Cerebellar cortex (tissue), 1 donor: ENCODE results near the gene RALGPS1.

Experiments used
- DNase-seq: peaks from one replicate; pipeline ENCODE4 v3.0.0-alpha.2; 2015; ENCODE audit warnings: low spot score

RALGPS1 gene

DNA sequence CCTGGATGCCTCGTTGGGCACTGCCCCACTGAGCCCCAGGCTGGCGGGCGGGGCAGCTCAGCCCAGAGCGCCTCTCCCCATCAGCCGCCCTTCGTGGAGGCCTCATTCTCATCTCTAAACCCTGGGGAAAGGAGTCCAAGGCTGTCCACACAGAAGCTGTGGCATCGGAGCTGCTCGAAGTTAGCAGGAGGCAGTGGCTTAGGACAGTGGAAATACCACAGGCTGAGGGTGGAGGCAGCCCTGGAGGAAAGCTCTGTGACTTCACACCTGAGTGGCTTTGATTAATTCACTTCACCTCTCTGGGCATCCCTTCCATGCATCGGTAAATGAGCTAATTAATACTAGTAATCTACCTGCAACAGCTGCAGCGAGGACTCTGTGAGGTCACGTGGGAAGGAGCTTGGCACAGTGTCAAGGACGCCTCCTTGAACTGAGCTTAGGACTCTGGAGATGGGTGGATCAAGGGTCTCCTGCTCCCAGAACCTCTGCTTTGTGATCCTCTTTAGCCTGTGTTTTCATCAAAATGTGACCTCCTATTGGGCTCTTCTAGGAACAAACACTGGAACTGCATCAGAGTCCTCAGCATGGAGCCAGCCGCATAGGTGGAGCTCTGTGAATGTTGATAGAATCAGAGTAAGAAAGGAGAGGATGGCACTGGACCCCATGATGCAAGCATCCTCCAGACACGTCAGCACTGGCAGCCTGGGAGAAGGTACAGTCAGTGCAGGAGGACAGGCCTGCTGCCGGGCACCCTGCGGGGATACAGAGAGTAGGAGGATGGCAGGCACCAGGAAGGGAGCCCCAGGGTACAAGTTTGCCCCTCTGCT lies 208.7 kb downstream of the RALGPS1 start:
- DNase-seq: peak; percentile 77

DNA sequence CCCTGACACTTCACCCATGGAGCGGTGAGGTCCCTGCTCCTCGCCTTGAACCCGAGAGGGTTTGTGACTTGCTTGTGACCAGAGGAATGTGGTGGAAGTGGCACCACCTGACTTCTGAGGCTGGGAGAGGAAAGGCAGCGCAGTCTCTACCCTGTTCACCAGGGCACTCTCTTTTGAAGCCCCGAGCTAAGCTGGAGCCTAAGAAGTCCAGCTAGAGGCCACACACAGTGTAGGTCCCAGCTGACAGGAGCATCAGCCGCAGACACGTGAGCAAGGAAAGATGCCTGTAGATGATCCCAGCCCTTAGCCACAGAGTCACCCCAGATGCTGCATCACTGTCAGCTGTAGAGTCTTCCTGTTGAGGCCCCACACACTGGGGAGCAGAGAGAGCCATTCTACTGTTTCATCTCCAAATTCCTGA lies 209.5 kb downstream of the RALGPS1 start:
- no peak for DNase-seq

DNA sequence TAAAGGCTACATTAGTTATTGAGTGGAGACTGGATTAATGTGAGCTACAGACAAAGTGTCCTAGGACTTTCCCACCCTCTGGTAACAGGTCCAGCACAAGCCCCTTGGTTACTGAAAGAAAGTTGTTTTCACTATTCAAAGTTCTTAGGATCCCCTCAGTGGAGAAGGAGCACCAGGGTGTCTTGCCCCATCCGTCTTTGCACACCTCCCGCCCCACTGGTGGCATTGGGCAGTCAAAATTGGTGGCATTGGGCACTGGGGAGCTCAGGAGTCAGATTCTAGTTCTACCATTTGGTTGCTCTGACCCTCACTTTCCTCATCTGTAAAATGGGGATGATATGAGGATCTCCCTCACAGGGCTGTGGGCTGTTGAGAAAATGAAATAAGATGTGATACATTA lies 210.2 kb downstream of the RALGPS1 start:
- no peak for DNase-seq

DNA sequence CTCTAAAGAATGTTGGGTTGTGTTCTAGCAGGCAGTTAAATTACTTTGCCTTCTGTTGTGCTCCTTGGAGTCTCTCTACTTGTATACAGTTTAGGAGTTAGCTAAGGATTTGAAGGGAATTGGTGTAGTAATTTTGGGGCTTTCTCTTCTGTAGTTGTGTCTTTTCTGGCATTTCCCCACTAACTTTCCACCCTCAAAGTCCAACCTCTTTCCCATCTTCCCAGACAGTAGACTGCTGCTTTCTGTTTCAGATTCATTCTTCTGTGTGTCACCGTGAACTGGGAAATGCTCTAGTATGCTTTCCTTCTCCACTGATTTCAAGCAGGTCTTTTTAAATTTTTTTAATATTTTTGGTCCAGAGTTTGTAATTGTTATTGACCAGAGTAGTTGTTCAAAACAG lies 212.4 kb downstream of the RALGPS1 start:
- no peak for DNase-seq

DNA sequence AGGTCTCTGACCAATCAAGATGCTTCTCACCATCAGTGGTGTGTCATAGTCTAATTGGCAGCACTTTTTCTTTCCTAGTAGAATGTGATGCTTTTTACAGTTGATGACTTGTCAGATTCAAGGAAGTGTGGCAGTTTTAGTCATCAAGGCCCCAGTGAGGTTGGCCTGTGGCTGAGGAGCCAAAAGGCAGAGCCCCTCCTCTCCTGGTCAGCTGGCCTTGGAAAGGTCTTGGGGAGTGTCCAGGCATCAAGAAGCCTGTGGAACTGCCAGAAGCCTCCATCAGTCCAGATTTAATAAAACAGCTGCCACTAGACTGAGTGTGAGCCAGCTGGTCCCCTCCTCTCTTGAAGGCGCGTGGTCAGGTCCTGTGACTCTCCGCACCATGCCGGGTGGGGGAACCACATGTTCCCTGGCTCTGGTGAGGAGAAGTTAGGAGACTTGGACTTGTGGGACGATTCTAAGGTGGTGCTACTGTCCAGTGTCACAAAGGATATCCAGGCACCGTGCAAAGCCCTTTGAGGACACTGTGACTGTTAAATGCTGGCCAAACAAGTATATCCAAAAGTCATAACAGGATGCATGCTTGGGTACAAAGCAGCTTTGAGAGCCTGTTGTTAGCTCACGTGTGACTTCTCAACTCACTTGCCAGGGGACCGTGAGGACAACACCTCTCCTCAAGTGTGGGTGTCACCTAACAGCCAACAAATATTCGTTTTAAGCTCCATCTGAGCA lies 213.9 kb downstream of the RALGPS1 start:
- no peak for DNase-seq

DNA sequence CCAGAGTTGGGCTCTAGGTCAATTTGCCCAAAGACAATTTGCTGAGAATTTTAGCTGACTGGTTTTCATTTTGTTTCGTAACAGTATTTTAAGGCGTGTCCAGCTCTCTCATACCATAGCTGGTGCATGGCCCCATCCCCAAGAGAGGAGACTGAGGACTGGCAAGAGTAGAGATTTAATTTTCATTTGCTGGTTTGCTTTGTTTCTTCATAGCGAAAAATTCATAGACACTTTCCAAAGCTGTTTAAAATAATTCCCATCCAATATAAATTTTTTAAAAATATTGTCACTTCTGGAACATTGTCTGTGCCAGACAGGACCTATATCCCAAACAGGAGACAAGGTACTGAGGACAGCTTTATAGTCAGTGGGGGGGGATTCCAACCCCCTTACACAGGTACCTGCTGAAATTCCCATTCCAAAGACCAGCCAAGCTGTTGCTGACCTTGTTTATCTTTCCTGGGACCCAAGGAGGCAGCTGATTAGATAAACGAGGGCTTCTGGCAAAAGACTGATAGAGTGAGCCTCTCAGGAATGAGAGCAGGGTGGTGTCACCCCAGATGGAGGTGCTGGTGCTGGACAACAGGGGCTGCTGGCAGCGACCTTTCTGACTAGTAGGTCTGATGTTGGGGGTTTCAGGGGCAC lies 214.6 kb downstream of the RALGPS1 start:
- DNase-seq: no peak

DNA sequence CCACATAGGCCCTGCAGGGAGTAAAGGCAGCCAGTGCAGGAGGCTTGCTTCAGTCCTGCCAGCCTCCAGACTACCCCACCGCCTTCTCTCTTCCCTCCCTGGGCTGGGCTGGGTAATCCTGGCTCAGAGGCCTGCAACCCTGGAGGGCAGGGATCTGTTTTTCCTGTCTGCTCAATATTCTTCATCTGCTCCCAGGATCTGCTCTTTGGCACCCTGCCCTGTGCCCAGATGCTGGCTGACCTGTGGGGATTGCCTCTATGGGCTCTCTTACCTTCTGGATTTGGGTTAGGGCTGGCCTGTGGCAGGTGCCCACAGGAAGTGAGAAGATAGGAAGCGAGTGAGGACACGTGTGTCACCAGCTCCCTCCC lies 215.1 kb downstream of the RALGPS1 start:
- no peak for DNase-seq

DNA sequence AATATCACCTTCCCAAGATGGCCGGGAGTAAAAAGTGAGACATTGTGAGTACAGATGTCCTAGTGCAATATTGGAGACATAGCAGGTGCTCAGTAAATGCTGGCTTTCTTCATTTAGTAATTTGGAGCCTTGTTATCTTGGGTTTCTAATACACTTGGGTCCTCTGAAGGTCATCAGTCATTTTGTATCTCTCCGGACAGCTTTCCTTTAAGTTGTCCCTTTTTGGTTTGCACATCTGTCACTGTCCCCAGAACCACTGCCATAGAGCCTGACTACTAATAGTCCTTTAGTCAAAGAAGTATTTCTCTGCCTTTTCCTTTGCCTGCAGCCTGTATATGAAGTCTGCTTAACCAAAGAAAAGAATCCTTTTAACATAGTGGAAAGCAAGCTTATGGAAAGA lies 215.7 kb downstream of the RALGPS1 start:
- no peak for DNase-seq

DNA sequence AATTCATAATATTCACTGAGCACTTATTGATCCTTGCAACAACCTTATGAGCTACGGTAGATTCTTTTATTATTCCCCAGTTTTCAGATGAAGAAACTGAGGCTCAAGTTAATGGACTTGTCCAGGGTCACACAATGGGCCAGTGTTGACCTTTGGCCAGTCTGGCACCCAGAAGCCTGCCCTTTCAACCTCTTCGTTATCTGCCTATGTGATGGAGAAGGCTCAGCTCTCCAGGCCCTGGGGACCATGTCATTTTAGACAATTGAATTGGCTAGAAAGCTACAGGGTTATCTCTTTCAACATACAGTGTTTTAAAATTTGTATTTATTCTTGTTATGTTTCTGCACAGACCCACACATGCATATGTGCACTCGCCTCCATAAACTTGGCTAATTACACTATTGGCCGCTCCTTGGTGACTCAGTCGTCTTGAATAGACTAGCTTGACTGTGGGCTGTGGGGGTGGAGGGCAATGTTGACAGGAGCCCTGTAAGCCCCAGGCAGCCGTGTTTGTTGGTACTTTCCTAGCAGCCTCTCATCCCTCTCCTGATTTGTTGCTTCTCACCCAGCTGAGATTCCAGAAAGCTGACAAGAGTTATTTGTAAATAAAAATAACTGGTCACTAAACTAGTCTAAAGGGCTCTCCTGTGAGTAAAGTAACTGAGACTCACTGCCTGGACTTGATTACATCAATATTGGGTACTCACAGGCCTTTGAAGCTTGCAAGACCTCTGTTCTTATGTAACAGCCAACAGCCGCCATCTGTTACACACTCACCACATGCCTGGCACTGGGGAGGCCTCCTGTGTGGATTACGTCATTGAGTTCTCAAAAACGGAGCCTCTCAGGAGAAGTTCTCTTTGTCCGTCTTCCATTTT lies 216.3 kb downstream of the RALGPS1 start:
- peak; percentile 98 for DNase-seq

DNA sequence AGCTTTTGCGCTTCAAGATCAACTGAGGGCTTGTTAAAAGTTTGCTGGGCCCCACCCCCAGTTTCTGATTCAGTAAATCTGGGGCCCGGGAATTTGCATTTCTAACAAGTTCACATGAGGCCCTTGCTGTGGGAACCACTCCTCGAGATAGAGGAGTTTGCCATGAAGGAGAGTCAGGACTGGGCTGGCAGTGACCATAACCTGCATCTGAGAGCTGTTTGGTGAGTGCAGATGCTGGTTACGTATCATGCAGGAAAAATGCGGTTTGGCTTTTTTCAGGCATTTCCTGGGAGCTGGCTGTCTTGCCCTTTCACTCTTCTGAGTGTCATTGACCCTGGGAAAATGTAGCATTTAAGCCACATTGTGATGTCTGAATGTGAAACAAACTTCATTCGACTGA lies 217.3 kb downstream of the RALGPS1 start:
- DNase-seq: no peak

DNA sequence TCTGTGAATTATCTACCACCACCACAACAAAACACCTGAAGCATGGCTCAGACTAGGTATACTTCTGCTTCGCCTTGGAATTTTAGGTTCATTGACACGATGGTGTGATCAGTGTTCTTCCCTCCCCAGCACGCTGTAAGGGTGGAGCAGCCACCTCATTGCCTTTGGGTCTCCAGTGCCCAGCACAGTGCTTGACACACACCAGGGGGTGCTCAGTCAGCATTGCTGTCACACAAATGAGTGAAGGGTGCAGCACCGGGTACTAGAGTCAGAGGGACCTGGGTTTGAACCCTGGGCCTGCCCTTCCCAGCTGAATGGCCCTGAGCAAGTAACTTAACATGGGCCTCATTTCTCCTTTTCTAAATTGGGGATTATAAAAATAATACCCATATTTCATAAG lies 217.8 kb downstream of the RALGPS1 start:
- no peak for DNase-seq

DNA sequence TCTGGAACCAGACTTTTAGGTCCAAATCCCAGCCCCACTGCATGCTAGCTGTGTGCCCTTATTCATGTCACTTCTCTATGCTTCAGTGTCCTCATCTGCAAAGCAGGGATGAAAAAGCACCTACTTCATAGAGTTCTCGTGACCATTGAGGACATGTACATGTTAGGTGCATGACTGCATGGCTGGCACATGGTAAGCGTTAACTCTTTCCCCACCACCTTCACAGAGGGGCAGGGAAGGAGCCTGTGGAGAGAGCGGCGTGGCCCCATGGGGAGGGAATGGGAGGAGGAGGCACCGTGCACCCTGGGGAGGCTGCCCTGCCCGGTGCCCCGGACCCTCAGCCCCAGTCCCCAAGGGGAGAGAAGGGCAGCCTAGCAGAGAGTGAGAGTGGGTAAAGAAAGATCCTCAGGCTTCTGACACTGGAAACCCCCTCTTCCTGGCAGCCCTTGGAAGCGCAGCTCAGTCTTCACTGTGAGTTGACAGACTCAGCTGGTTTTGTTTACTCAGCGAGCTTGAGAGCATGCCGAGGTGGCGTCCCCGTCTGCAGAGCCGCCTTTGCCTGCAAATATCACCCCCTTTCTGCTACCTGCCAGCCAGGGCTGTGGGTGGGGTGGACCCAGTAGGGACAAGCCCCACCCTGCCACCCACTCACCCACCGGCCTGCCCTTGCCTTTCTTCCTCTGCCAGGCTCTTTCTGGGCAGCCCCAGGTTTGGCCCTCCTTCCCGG lies 218.5 kb downstream of the RALGPS1 start:
- DNase-seq: peak; percentile 54

DNA sequence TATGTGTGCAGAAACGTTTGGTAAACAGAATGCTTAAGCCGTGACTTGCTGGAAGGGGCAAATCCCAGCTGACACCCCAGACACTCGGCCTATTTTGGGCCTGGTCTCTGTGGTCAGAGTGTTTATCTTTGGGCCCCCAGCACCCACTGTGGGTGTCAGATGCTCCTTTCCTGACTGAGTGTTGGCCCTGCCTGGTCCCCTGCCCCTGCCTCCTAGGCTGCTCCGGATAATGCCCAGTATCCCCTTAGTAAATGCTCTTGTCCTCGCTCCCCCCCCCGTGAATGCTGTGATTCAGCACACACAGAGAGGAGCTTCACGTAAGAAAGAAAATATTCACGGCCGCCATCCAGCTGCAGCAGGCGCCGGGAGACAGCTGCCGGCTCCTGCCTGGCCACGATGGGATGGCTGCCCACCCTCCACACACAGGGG lies 219.2 kb downstream of the RALGPS1 start:
- peak; percentile 41 for DNase-seq

DNA sequence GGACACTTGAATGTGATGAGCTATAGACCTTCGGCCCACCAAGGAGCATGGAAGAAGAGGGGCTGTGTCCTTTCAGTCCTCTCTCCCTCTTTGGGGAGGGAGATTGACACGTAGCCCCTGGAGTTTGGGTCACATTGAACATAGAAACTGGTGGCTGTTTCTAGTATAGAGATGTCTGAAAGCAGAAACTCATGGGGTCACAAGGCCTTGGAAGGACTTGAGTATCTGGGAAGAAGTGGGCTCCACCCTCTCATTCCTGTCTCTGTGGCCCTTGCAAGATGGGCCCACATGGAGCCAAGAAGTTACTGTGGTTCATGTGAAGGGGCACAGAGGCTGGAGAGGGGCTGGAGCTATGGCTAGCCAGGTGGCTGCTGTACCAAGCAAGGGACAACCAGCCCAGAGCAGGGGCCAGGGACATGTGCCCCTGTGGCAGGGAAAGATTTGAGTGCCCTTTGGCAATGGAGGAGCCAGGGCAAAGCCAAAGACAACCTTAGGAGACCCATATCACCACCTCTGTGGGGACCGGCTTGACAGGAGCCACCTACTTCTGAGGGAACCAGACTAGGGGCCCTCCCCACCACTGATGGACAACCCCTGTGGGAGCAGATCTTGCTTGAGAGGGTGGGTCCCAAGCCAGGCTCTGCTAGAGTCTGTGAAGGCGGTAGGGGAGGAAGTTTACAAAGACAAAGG lies 220.6 kb downstream of the RALGPS1 start:
- no peak for DNase-seq

DNA sequence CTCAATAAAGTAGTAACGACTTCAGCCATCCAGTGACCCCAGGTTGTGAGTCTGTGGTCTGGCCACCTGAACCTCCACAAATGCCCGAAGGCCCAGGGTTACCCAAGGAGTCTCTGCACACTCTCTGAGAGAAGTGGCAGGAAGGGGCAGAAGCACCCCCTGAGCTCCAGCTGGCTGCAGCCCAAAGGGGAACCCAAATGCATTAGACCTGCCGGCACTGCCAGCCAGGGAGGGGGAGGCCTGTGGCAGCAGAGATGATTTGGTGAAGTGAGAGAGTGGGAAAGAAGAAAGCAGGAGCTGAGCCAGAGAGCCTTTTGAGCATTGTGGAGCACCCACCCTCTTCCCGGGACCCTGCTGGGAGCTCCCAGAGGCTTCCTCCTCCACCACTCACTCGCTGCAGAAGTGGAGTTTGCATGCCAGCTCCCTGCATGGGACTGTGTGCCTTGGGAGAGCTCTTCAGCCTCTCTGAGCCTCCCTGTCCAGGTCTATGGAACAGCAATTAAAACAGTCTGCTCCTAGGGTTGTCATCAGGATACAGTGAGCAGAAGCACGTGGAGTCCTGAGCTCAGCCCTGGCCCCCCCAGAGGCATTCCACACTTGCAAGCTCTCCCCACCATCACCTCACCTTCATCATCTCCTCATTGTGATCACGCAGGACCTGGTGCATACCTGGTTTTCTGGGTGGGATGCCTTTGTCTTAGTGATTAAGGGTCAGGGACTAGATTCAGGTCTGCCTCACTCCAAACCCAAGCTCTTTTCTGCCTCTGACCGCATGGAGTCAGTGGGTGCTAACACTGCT lies 221.7 kb downstream of the RALGPS1 start:
- DNase-seq: no peak

DNA sequence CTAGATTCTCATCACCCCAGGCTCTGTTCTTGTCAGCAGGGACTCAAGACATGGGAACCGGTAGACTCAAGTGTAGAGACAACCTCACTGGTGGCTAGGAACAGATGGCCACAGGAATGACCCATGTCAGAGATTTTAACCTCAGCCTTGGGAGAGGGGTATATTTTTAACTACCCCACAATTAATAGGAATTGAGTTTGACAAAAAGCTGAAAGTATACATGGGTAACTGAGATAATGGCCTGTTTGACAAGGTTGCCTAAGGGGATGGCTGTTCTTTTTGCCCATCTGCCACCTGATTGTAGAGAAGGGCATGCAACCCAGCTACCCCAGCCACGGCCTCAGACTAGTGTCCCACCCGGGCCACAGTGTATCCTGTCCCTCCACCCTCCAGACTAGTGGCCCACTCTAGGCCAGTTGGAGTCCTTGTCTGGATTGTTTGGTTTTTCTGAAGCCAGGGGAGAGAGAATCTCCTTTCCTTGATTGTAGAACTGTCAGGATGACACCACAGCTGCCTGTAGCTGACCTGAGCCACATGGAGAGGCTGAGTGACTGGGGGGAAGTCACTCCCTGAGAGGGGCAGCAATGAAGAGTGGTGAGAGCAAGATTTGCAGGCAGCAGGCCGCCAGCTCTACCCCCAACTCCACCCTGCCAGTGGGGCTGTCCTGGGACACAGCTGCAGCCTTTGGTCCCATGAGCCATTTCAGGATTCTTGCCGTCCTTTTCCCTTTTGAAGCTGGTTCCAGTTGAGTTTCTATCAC lies 222.5 kb downstream of the RALGPS1 start:
- no peak for DNase-seq

DNA sequence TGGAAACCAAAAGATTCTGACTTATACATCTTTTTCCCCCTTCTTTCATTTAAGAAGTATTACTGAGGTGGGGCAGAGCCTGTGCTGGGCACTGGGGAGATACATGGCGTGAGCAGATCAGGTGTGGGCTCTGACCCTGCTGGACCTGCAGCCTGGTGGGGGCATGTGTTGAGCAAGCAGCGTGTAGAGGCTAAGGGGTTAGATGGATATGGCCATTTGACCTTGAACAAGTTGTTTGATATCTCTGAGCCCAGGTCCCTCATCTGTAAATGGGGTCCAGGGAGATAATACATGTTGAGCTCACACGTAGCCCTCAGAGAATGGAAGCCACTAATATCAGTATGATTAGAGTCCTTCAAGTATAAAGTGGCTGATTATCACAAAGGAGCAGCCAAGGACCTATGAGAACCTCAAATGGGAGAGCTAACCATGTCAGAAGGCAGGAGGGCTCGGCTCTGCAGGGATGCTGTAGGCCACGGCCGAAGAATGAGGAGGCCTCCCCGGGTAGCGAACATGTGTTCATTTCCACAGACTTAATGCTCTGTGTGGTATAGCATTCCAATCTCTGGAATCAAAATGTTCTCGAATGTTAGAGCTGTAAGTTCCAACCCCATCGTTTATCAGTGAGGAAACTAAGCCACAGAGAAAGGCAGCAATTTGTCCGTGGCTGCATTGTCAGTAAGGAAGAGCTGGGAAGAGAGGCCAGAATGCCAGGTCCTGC lies 223.2 kb downstream of the RALGPS1 start:
- peak; percentile 25 for DNase-seq

DNA sequence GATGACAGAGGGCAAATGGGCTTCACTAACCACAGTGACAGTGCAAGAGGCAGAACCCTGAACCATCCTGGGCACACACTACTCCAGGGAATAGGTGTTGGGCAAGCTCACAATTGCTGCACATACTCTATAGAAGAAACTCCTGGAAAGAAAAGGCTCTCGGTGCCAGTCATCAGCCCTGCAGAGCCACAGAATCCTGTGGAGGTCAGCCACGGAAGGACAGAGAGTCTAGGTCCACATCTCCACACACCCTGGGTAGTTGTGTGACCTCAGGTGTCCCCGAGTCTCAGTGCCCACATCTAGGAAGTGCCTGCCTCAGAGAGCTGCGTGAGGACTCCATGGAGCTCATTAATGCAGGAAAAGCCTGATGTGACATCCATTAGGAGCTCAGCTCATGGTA lies 223.9 kb downstream of the RALGPS1 start:
- no peak for DNase-seq
